ENCODE data around the gene THBS1.

- TF ChIP-seq SP1 (IDR thresholded peaks at IDR 0.05) (no peak), FOXK2 (IDR thresholded peaks at IDR 0.05) (no peak), ELF4 (IDR thresholded peaks at IDR 0.05) (no peak)
Observed at GRCh38 chr15:39613861-39614260, 33.0 kb downstream of the THBS1 start.
